NCI-H2171 treated with DMSO at 0.1 percent for 48 hours (cell line): ENCODE results near the gene ATP13A4.
"Not testable (repeated sequence)": the region's sequence is repeated elsewhere in the genome, so short reads cannot be mapped to it uniquely, and the experiment has no call there.

ENCODE experiments used
- DNase-seq: peaks from one replicate; lab custom pipeline; 2025; lab: John Stamatoyannopoulos, UW

The ATP13A4 gene

GRCh38 chr3:193556841-193557240, 2.1 kb upstream of the ATP13A4 start:
- DNase-seq, result no peak

GRCh38 chr3:193553586-193553985, 1.1 kb downstream of the ATP13A4 start:
- DNase-seq, result no peak

GRCh38 chr3:193552923-193553322, 1.8 kb downstream of the ATP13A4 start:
- no peak for DNase-seq

GRCh38 chr3:193548406-193548805, 6.3 kb downstream of the ATP13A4 start:
- DNase-seq, result no peak

GRCh38 chr3:193546129-193546528, 8.6 kb downstream of the ATP13A4 start:
- no peak for DNase-seq

GRCh38 chr3:193545304-193545703, 9.4 kb downstream of the ATP13A4 start:
- no peak for DNase-seq

GRCh38 chr3:193544289-193544688, 10.4 kb downstream of the ATP13A4 start:
- no peak for DNase-seq

GRCh38 chr3:193530231-193531165, 24.2 kb downstream of the ATP13A4 start:
- DNase-seq, result no peak

GRCh38 chr3:193526085-193526484, 28.6 kb downstream of the ATP13A4 start:
- DNase-seq, result not testable (repeated sequence)

- no peak for DNase-seq
Measured at GRCh38 chr3:193522473-193522872, 32.2 kb downstream of the ATP13A4 start.

- DNase-seq, result no peak
Measured at GRCh38 chr3:193520738-193521137, 34.0 kb downstream of the ATP13A4 start.

- no peak for DNase-seq
Measured at GRCh38 chr3:193515966-193516365, 38.7 kb downstream of the ATP13A4 start.

- no peak for DNase-seq
Measured at GRCh38 chr3:193510154-193510553, 44.5 kb downstream of the ATP13A4 start.

GRCh38 chr3:193509103-193509965, 45.4 kb downstream of the ATP13A4 start:
- DNase-seq, result no peak

- no peak for DNase-seq
Measured at GRCh38 chr3:193508108-193508507, 46.6 kb downstream of the ATP13A4 start.

GRCh38 chr3:193507566-193507965, 47.1 kb downstream of the ATP13A4 start:
- no peak for DNase-seq

GRCh38 chr3:193506921-193507320, 47.8 kb downstream of the ATP13A4 start:
- DNase-seq, result no peak

GRCh38 chr3:193502871-193503270, 51.8 kb downstream of the ATP13A4 start:
- no peak for DNase-seq

GRCh38 chr3:193499801-193500485, 54.8 kb downstream of the ATP13A4 start:
- DNase-seq, result no peak

- no peak for DNase-seq
Measured at GRCh38 chr3:193499136-193499770, 55.4 kb downstream of the ATP13A4 start.

- no peak for DNase-seq
Measured at GRCh38 chr3:193498215-193498614, 56.5 kb downstream of the ATP13A4 start.

GRCh38 chr3:193496658-193497057, 58.0 kb downstream of the ATP13A4 start:
- DNase-seq, result no peak
